IMR-90 (cell line): Measurements from ENCODE around the gene ARHGEF1. TPM values are rescaled to one million over a fixed set of nuclear protein-coding genes. Genes with fewer than 3 reads are reported as not detected.

Experiments
- ATAC-seq: fragments of 200-7000 bp; cut with Tn5 transposase; 2 replicates; pipeline ENCODE4 v1.9.1; 2020; ENCODE audit warnings: low read depth, mild to moderate bottlenecking, moderate library complexity
- BruUV-seq: library from RNA; stranded (reverse); fragments of 400-500 nt; replicated peaks from 2 replicates; lab custom pipeline; 2021; lab: Mats Ljungman, UMichigan
- CTCF ChIA-PET: fragments of 300-600 bp; formaldehyde crosslinking; extraction: SDS; loops from one replicate; lab custom pipeline; 2021; ENCODE audit warnings: antibody characterized with exemption; lab: Yijun Ruan, JAX
- POLR2A ChIA-PET: fragments of 300-600 bp; sonication (Branson Sonifier 250); formaldehyde crosslinking; loops from one replicate; lab custom pipeline; 2022; ENCODE audit warnings: antibody characterized with exemption; ENCODE audit not compliant: unreplicated experiment; lab: Charles Lee
- DNase-seq: peaks from one replicate; pipeline ENCODE4 v3.0.0; 2013
- H2AFZ ChIP-seq: replicated peaks from 2 replicates; pipeline ENCODE3; 2013; ENCODE audit warnings: low read length, mild to moderate bottlenecking; ENCODE audit not compliant: poor library complexity
- H2AK5ac ChIP-seq: 2 replicates; pipeline ENCODE4 v1.6.1; 2013; ENCODE audit warnings: low read depth, low read length, inconsistent platforms
- H2AK9ac ChIP-seq: replicated peaks from 2 replicates; pipeline ENCODE3; 2013; ENCODE audit warnings: mild to moderate bottlenecking, low read depth, low read length, moderate library complexity; ENCODE audit not compliant: poor library complexity
- H2BK120ac ChIP-seq: 2 replicates; pipeline ENCODE4 v1.6.1; 2013; ENCODE audit warnings: low read depth, low read length, inconsistent platforms
- H2BK15ac ChIP-seq: 3 replicates; pipeline ENCODE4 v1.6.1; 2013; ENCODE audit warnings: low read depth, low read length, inconsistent platforms
- H2BK20ac ChIP-seq: 2 replicates; pipeline ENCODE4 v1.6.1; 2013; ENCODE audit warnings: low read depth, mild to moderate bottlenecking, inconsistent platforms, low read length, moderate library complexity
- H2BK5ac ChIP-seq: 2 replicates; pipeline ENCODE4 v1.6.1; 2013; ENCODE audit warnings: mild to moderate bottlenecking, low read depth, low read length, inconsistent platforms; ENCODE audit not compliant: poor library complexity, severe bottlenecking
- H3K14ac ChIP-seq: replicated peaks from 2 replicates; pipeline ENCODE4 v1.6.1; 2013; ENCODE audit warnings: low read depth, low read length, inconsistent platforms
- H3K18ac ChIP-seq: 2 replicates; pipeline ENCODE4 v1.6.1; 2013; ENCODE audit warnings: low read depth, low read length, control low read depth
- H3K23ac ChIP-seq: 2 replicates; pipeline ENCODE4 v1.6.1; 2013; ENCODE audit warnings: low read depth, low read length, inconsistent platforms
- H3K27ac ChIP-seq: 2 replicates; pipeline ENCODE4 v1.5.1; 2013; ENCODE audit warnings: mild to moderate bottlenecking, control low read depth, low read length; ENCODE audit not compliant: insufficient read depth
- H3K27me3 ChIP-seq: 2 replicates; pipeline ENCODE4 v1.6.1; 2013; ENCODE audit warnings: low read length; ENCODE audit not compliant: control insufficient read depth, insufficient read depth
- H3K36me3 ChIP-seq: 2 replicates; pipeline ENCODE4 v1.6.1; 2013; ENCODE audit warnings: low read length, mixed read lengths; ENCODE audit not compliant: control insufficient read depth, insufficient read depth
- H3K4ac ChIP-seq: 2 replicates; pipeline ENCODE4 v1.6.1; 2013; ENCODE audit warnings: low read depth, low read length, inconsistent platforms
- H3K4me1 ChIP-seq: 2 replicates; pipeline ENCODE4 v1.6.1; 2013; ENCODE audit warnings: low read length, mixed read lengths; ENCODE audit not compliant: control insufficient read depth, insufficient read depth
- H3K4me2 ChIP-seq: 2 replicates; pipeline ENCODE4 v1.6.1; 2013; ENCODE audit warnings: low read depth, mild to moderate bottlenecking, control low read depth, low read length, moderate library complexity
- H3K4me3 ChIP-seq: 2 replicates; pipeline ENCODE4 v1.5.1; 2013; ENCODE audit warnings: low read depth, mild to moderate bottlenecking, control low read depth, low read length, moderate library complexity; ENCODE audit not compliant: insufficient read depth
- H3K56ac ChIP-seq: 2 replicates; pipeline ENCODE4 v1.6.1; 2013; ENCODE audit warnings: low read length, inconsistent platforms; ENCODE audit not compliant: insufficient read depth; ENCODE audit errors: extremely low read depth
- H3K79me1 ChIP-seq, 2 experiments: 2 replicates each; pipeline ENCODE4 v1.6.1; 2013; ENCODE audit warnings: low read length in 2 of 2, inconsistent platforms in 1 of 2, low read depth in 1 of 2
- H3K9ac ChIP-seq: 2 replicates; pipeline ENCODE4 v1.6.1; 2013; ENCODE audit warnings: low read depth, low read length, control low read depth
- H3K9me1 ChIP-seq: 2 replicates; pipeline ENCODE4 v1.6.1; 2013; ENCODE audit warnings: low read length, inconsistent platforms; ENCODE audit not compliant: insufficient read depth
- H3K9me3 ChIP-seq: 2 replicates; pipeline ENCODE4 v1.6.1; 2013; ENCODE audit warnings: low read length; ENCODE audit not compliant: control insufficient read depth, insufficient read depth
- H4K20me1 ChIP-seq: 2 replicates; pipeline ENCODE4 v1.6.1; 2013; ENCODE audit warnings: low read length, inconsistent platforms; ENCODE audit not compliant: insufficient read depth
- H4K5ac ChIP-seq: 2 replicates; pipeline ENCODE4 v1.6.1; 2013; ENCODE audit warnings: mild to moderate bottlenecking, low read depth, low read length, control low read depth
- H4K8ac ChIP-seq, 2 experiments: 2 replicates each; pipeline ENCODE4 v1.6.1; 2013; ENCODE audit warnings: low read depth in 2 of 2, low read length in 2 of 2, control low read depth in 1 of 2, inconsistent platforms in 1 of 2
- H4K91ac ChIP-seq: 2 replicates; pipeline ENCODE4 v1.6.1; 2013; ENCODE audit warnings: low read depth, low read length, inconsistent platforms; ENCODE audit not compliant: insufficient read depth
- CHD1 ChIP-seq: IDR thresholded peaks from 2 replicates; pipeline ENCODE4 v1.6.1; 2012; ENCODE audit warnings: low read depth, low read length, improper control_type of control experiment
- CTCF ChIP-seq: conservative IDR thresholded peaks from 2 replicates; pipeline ENCODE4 v1.5.1; 2012; ENCODE audit warnings: mild to moderate bottlenecking, low read depth, low read length, improper control_type of control experiment
- FOS ChIP-seq: fragments of 150-350 bp; IDR thresholded peaks from 2 replicates; pipeline ENCODE4 v1.6.1; 2016; ENCODE audit warnings: low read depth, low read length
- MXI1 ChIP-seq: IDR thresholded peaks from 2 replicates; pipeline ENCODE4 v1.6.1; 2012; ENCODE audit warnings: low read depth, mild to moderate bottlenecking, low read length, moderate library complexity, borderline replicate concordance
- POLR2A ChIP-seq: IDR thresholded peaks from 2 replicates; pipeline ENCODE4 v1.6.1; 2012; ENCODE audit warnings: mild to moderate bottlenecking, low read depth, low read length
- RAD21 ChIP-seq: IDR thresholded peaks from 2 replicates; pipeline ENCODE4 v1.6.1; 2012; ENCODE audit warnings: low read length, improper control_type of control experiment
- RCOR1 ChIP-seq: IDR thresholded peaks from 2 replicates; pipeline ENCODE4 v1.6.1; 2012; ENCODE audit warnings: mild to moderate bottlenecking, low read length, improper control_type of control experiment; ENCODE audit not compliant: insufficient replicate concordance
- RFX5 ChIP-seq: IDR thresholded peaks from 2 replicates; pipeline ENCODE4 v1.8.0; 2012; ENCODE audit warnings: low read depth, mild to moderate bottlenecking, low read length, moderate library complexity
- WGBS, 2 experiments: methylation state at CpG; one replicate each; pipeline versions ENCODE4 v1.1.5 to v1.1.7; 2013; ENCODE audit warnings: missing lambda C conversion rate in 2 of 2; ENCODE audit not compliant: insufficient read length in 1 of 2; ENCODE audit errors: extremely low coverage in 2 of 2; 5-methylcytosine and 5-hydroxymethylcytosine counted together
- dilution Hi-C: fragments of 300-500 bp; cut with HindIII; formaldehyde crosslinking; loops from one replicate; pipeline ENCODE4 v1.14.3; 2018; ENCODE audit warnings: low sequenced_read_pairs; ENCODE audit not compliant: unreplicated experiment
- in situ Hi-C: fragments of 300-500 bp; cut with MboI; formaldehyde crosslinking; loops from 3 replicates; pipeline ENCODE4 v1.14.3; 2019; ENCODE audit warnings: low sequenced_read_pairs, inconsistent platforms, mixed read lengths
- intact Hi-C: fragments of 100-400 bp; cut with micrococcal nuclease; formaldehyde crosslinking; loops from 2 replicates; pipeline ENCODE4 v1.10.0; 2022
- polyA plus RNA-seq, 3 experiments: library from polyadenylated mRNA; depleted of rRNA; stranded (reverse); fragments of >200 nt; gene quantifications; 2 replicates each; pipeline ENCODE4 v1.2.3, GENCODE V29; 2012; ENCODE audit warnings: low replicate concordance in 1 of 3
- total RNA-seq: library from RNA; depleted of rRNA; stranded (reverse); fragments of >200 nt; gene quantifications from 2 replicates; pipeline ENCODE4 v1.2.3, GENCODE V29; 2012

The ARHGEF1 gene
- total and polyA plus RNA-seq, 2 of the 4 experiments (the other 2 are of a cell fraction): 11.5 to 47.1 TPM

DNA sequence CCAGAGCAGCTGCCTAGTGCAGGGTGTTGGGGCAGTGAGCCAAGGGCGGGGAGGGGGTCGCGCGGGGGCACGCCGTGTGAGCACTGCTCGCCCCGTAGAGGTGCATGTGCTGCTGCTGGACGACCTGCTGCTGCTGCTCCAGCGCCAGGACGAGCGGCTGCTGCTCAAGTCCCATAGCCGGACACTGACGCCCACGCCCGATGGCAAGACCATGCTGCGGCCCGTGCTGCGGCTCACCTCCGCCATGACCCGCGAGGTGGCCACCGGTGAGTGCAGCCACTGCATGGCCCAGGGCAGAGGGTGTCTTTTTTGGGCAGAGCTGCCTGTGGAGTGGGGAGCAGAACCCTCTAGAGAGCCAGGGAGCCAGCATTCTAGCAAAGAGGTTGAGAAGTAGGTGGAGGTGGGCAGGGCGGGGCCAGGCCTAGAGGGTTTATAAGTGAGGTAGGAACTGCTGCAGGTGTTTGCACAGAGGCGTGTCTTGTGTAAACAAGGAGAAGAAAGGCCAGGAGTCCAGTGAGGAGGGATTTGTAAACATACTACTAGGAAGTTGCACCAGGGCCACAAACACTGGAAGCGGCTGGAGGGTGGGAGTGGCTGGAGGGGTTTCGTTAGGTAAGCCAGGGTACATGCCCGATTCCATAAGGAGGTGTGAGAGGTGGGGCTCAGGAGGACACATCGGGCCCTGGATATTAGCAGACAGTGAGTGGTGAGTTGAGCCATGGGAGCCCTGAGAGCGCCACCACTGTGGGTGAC lies 21.3 kb downstream of the ARHGEF1 start (continued):
- TF ChIP-seq CTCF: no peak

DNA sequence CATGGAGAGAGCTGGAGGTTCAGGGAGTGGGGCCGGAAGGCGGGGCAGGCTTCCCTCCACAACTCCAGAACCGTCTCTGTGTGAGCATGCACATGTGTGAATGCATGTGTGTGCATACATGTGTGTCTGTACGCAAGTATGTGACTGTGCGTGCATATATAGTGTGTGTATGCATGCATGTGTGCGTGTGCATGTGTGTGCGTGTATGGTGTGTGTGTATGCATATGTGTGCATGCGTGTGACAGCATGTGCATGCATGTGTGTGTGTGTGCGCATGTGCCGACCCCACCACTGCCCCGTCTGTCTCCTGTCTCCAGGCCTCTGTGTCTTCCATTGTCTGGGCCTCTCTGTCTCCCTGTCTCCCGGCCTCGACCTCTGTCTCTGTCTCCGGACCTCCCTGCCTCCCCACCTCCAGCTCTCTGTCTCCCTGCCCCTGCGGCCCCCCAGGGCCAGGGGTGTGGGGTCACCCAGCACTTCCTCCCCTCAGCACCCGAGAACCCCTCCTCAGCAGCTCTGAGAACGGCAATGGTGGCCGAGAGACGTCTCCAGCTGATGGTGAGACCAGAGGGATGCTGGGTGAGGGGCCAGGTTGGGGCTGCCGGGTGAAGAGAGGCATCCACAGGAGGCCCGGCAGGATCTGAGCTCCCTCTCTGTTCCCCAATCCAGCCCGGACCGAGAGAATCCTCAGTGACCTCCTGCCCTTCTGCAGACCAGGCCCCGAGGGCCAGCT lies 22.5 kb downstream of the ARHGEF1 start:
- H3K27me3 ChIP-seq: peaks cover 2% of the 10 kb centered on the region; the same call in 1 of the 2 replicates
- no peak overlapping the region for H3K4ac ChIP-seq
- WGBS, 2 experiments: 82% methylated on average over 11 of the region's 24 CpGs; no CpG with 5 or more reads in 1 of the 2 experiments
- H3K27ac ChIP-seq: no peak overlapping the region
- H3K9me1 ChIP-seq: no peaks in the 10 kb centered on the region
- H3K14ac ChIP-seq: no peak overlapping the region
- H3K9me3 ChIP-seq: no peaks in the 10 kb centered on the region
- H2BK15ac ChIP-seq: no peak overlapping the region
- H2AK5ac ChIP-seq: no peak overlapping the region
- H2AFZ ChIP-seq: no peak overlapping the region
- no peak overlapping the region for H2BK5ac ChIP-seq
- no peak overlapping the region for H2AK9ac ChIP-seq
- peaks cover 55% of the 10 kb centered on the region for H3K36me3 ChIP-seq
- ChIA-PET CTCF (no interaction called here), POLR2A (no interaction called here)
- no peak overlapping the region for H2BK20ac ChIP-seq
- H3K4me2 ChIP-seq: no peak overlapping the region
- no peak overlapping the region for H3K56ac ChIP-seq
- H4K91ac ChIP-seq: no peak overlapping the region
- no peak overlapping the region for H2BK120ac ChIP-seq
- no peak overlapping the region for H3K9ac ChIP-seq
- no peak overlapping the region for H3K4me3 ChIP-seq
- H3K23ac ChIP-seq: no peak overlapping the region
- ATAC-seq (no peak), DNase-seq (no peak)
- H3K18ac ChIP-seq: no peak overlapping the region
- in situ Hi-C loops: no loop called here
- no peak for TF ChIP-seq RAD21
- no peak for TF ChIP-seq MXI1
- TF ChIP-seq CTCF: no peak
- TF ChIP-seq CHD1: no peak
- no peak for TF ChIP-seq RCOR1
- no peak for TF ChIP-seq POLR2A
- no peak for TF ChIP-seq FOS
- TF ChIP-seq RFX5: no peak
- intact Hi-C loops: no loop called here
- peaks cover 9% of the 10 kb centered on the region; the same call in 1 of the 2 replicates for H4K20me1 ChIP-seq
- BruUV-seq: no TSS peak
- dilution Hi-C loops: no loop called here
- H4K5ac ChIP-seq: no peak overlapping the region
- H3K4me1 ChIP-seq: no peaks in the 10 kb centered on the region
- H3K79me1 ChIP-seq: 0 out of 4 replicates have a peak, but pooled peaks cover 0 to 3% of the 10 kb centered on the region in 2 experiments
- H4K8ac ChIP-seq: no peak overlapping the region
